Fibroblast of villous mesenchyme (primary cell): ENCODE results near the gene RSF1. TPM values are rescaled to one million over a fixed set of nuclear protein-coding genes. Genes with fewer than 3 reads are reported as not detected.
A peak's percentile ranks its signal among the peaks of the same experiment; 100 is the strongest.
"Not testable (repeated sequence)": the region's sequence is repeated elsewhere in the genome, so short reads cannot be mapped to it uniquely, and the experiment has no call there.

Source experiments
- DNase-seq: peaks from one replicate; pipeline ENCODE4 v3.0.0-alpha.2; 2010; ENCODE audit warnings: low read depth
- H3K4me3 ChIP-seq: 2 replicates; pipeline ENCODE4 v1.5.1; 2011; ENCODE audit warnings: low read depth, mild to moderate bottlenecking, low read length
- total RNA-seq: library from RNA; depleted of rRNA; stranded (reverse); fragments of >200 nt; gene quantifications from 2 replicates; pipeline ENCODE4 v1.2.3, GENCODE V29; 2012
- TF ChIP-seq, protein P1 (sequence below): IDR thresholded peaks from 2 replicates; pipeline ENCODE4 v1.5.1; 2012; ENCODE audit warnings: low read depth, mild to moderate bottlenecking, low read length; ENCODE audit not compliant: insufficient read depth

Gene RSF1
- total RNA-seq, result 34.1 and 46.2 TPM in 2 replicates

GRCh38 chr11:77820565-77821348 lies at the start of gene RSF1, which contains the start of gene AAMDC:
Gene RSF1, minus strand, starts transcription at chr11:77820722. Its CDS starts 8 bp downstream, at chr11:77820714.
Gene AAMDC, plus strand, starts transcription at chr11:77821144. Its CDS starts 21,353 bp downstream, at chr11:77842497.
- H3K4me3 ChIP-seq, result peak within 1 kb of the TSS; percentile 99
- peak; percentile 99 for DNase-seq
- TF ChIP-seq, protein P1, sequence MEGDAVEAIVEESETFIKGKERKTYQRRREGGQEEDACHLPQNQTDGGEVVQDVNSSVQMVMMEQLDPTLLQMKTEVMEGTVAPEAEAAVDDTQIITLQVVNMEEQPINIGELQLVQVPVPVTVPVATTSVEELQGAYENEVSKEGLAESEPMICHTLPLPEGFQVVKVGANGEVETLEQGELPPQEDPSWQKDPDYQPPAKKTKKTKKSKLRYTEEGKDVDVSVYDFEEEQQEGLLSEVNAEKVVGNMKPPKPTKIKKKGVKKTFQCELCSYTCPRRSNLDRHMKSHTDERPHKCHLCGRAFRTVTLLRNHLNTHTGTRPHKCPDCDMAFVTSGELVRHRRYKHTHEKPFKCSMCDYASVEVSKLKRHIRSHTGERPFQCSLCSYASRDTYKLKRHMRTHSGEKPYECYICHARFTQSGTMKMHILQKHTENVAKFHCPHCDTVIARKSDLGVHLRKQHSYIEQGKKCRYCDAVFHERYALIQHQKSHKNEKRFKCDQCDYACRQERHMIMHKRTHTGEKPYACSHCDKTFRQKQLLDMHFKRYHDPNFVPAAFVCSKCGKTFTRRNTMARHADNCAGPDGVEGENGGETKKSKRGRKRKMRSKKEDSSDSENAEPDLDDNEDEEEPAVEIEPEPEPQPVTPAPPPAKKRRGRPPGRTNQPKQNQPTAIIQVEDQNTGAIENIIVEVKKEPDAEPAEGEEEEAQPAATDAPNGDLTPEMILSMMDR, result peak; percentile 73

DNA sequence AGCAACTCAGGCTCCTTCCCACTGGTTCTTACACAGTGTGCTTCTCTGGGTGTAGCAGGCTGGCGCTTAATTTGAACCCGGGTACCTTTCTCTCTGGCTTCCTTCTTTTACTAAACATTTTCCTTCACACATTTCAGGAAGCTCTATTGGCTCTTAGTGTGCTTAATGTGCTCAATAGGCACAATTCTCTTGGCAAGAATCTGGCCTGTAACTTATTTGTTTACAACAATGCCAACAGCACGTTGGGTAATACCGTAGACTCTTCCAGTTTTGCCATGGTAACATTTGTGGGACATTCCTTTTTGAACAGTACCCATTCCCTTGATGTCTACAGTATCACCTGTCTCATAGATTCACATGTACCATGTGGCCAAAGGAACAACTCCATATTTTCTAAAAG lies 48.2 kb upstream of the RSF1 start:
- TF ChIP-seq, protein P1, result no peak
- DNase-seq, result no peak
- H3K4me3 ChIP-seq, result no peak overlapping the region

DNA sequence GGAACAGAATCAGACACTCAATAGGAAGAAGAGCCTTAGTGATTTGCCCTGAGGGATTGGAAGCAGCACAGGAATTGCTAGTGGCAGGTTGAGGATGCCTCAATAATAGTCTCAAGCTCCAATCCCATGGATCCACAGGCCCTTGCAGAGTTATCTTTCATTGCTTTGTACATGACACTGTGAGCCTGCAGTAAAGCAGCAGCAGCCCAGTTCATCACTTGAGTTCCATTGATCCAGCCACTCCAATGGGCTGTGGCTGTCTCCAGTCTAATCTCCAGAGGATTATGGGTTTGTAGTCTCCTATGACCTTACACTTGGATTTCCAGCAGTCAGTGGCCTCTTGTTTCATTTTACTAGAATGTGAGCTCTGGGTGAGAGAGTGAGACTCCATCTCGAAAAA lies 45.8 kb upstream of the RSF1 start:
- H3K4me3 ChIP-seq, result no peak overlapping the region
- DNase-seq, result no peak
- TF ChIP-seq, protein P1, result no peak

DNA sequence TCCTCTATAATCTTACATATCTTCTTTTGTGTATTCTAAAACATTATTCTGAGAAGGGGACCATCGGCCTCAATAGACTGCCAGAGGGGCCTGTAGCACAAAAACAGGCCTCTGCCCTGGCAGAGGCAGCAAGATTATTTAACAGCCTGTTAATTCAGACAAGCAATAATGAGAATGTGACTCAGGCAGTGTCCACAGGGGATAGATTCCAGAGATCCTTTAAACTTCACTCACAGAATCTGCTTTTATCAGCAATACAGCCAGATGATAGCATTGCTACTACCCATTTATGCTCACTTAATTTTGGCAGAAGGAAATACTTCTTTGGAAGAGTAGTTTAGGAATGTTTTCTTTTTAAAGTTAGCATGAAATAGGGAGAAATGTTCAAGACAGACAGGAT lies 45.3 kb upstream of the RSF1 start:
- TF ChIP-seq, protein P1, result no peak
- no peak overlapping the region for H3K4me3 ChIP-seq
- DNase-seq, result peak; percentile 16

- not testable (repeated sequence) for H3K4me3 ChIP-seq, DNase-seq
Measured at GRCh38 chr11:77861444-77861843, 40.9 kb upstream of the RSF1 start.

GRCh38 chr11:77857906-77858457 lies 37.5 kb upstream of the RSF1 start:
- not testable (repeated sequence) for DNase-seq, H3K4me3 ChIP-seq

DNA sequence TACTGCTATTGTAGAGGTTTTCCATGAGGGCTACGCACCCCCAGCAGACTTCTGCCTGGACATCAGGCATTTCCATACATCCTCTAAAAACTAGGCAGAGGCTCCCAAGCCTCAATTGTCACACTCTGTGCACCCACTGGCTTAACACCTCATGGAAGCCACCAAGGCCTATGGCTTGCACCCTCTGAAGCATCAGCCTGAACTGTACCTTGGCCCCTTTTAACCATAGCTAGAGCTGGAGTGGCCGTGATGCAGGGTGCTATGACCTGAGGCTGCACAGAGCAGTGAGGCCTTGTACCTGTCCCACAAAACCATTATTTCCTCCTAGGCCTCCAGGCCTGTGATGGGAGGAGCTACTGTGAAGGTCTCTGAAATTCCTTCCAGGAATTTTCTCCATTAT lies 34.3 kb upstream of the RSF1 start:
- no peak overlapping the region for H3K4me3 ChIP-seq
- TF ChIP-seq, protein P1, result no peak

DNA sequence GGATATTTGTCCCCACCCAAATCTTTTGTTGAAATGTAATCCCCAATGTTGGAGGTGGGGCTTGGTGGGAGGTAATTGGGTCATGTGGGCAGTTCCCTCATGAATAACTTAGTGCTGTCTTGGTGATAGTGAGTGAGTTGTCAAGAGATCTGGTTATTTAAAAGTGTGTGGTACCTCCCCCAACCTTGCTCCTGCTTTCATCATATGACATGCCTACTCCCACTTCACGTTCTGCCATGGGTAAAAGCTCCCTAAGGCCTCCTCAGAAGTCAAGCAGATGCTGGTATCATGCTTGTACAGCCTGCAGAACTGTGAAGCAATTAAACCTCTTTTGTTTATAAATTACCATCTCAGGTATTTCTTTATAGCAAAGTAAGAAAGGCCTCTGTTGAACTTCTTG lies 31.0 kb upstream of the RSF1 start:
- DNase-seq, result peak; percentile 19
- H3K4me3 ChIP-seq, result no peak overlapping the region
- TF ChIP-seq, protein P1, result no peak

More for the DNA sequence above, 34.3 kb upstream of the RSF1 start:
- no peak for DNase-seq

GRCh38 chr11:77843700-77844099 lies 23.2 kb upstream of the RSF1 start:
- DNase-seq, H3K4me3 ChIP-seq: not testable (repeated sequence)
